ENCODE data around the gene CLEC4F.

Gene CLEC4F

DNA sequence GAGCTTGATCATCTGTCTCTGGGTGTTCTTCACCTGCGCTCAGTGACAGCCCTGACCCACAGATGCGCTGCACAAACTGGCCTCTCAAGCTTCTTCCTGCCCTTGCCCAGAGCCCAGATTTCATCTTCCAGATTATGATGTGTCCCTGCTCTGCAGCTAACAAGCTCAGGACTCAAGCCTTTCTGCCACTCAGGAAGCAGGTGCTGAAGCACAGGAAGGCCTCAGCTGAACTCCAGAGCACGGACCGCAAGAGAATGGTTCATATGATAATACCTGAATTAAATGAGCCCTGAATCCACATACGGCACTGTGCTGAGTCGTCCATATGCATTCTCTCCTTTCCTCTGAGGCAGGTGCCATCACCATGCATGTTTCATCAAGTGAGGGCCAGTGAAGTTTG lies 11.5 kb upstream of the CLEC4F start:
- TF ChIP-seq, protein P1, sequence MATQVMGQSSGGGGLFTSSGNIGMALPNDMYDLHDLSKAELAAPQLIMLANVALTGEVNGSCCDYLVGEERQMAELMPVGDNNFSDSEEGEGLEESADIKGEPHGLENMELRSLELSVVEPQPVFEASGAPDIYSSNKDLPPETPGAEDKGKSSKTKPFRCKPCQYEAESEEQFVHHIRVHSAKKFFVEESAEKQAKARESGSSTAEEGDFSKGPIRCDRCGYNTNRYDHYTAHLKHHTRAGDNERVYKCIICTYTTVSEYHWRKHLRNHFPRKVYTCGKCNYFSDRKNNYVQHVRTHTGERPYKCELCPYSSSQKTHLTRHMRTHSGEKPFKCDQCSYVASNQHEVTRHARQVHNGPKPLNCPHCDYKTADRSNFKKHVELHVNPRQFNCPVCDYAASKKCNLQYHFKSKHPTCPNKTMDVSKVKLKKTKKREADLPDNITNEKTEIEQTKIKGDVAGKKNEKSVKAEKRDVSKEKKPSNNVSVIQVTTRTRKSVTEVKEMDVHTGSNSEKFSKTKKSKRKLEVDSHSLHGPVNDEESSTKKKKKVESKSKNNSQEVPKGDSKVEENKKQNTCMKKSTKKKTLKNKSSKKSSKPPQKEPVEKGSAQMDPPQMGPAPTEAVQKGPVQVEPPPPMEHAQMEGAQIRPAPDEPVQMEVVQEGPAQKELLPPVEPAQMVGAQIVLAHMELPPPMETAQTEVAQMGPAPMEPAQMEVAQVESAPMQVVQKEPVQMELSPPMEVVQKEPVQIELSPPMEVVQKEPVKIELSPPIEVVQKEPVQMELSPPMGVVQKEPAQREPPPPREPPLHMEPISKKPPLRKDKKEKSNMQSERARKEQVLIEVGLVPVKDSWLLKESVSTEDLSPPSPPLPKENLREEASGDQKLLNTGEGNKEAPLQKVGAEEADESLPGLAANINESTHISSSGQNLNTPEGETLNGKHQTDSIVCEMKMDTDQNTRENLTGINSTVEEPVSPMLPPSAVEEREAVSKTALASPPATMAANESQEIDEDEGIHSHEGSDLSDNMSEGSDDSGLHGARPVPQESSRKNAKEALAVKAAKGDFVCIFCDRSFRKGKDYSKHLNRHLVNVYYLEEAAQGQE (IDR thresholded peaks at IDR 0.05; ENCODE audit: low read depth): no peak
- TF ChIP-seq EGR1 (IDR thresholded peaks at IDR 0.05) (no peak), TEAD4 (IDR thresholded peaks at IDR 0.05) (no peak), TAF1 (IDR thresholded peaks at IDR 0.05; ENCODE audit: low read depth) (no peak), CREB1 (IDR thresholded peaks at IDR 0.05; ENCODE audit: low read depth) (no peak), YY1 (IDR thresholded peaks at IDR 0.05; ENCODE audit: low read depth) (no peak), TCF12 (IDR thresholded peaks at IDR 0.05; ENCODE audit: low read depth) (no peak), EP300 (IDR thresholded peaks at IDR 0.05; ENCODE audit: borderline replicate concordance) (no peak), NFIC (IDR thresholded peaks at IDR 0.05) (no peak), CEBPB (IDR thresholded peaks at IDR 0.05) (no peak), FOXM1 (IDR thresholded peaks at IDR 0.05; ENCODE audit: borderline replicate concordance, low read depth) (no peak), ZBTB7A (IDR thresholded peaks at IDR 0.05; ENCODE audit: low read depth) (no peak), RAD21 (IDR thresholded peaks at IDR 0.05; ENCODE audit: low read depth) (no peak)
- TF ChIP-seq, protein P2, sequence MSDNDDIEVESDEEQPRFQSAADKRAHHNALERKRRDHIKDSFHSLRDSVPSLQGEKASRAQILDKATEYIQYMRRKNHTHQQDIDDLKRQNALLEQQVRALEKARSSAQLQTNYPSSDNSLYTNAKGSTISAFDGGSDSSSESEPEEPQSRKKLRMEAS (IDR thresholded peaks at IDR 0.05): no peak
- TF ChIP-seq, protein P3, sequence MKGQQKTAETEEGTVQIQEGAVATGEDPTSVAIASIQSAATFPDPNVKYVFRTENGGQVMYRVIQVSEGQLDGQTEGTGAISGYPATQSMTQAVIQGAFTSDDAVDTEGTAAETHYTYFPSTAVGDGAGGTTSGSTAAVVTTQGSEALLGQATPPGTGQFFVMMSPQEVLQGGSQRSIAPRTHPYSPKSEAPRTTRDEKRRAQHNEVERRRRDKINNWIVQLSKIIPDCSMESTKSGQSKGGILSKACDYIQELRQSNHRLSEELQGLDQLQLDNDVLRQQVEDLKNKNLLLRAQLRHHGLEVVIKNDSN (IDR thresholded peaks at IDR 0.05): no peak

DNA sequence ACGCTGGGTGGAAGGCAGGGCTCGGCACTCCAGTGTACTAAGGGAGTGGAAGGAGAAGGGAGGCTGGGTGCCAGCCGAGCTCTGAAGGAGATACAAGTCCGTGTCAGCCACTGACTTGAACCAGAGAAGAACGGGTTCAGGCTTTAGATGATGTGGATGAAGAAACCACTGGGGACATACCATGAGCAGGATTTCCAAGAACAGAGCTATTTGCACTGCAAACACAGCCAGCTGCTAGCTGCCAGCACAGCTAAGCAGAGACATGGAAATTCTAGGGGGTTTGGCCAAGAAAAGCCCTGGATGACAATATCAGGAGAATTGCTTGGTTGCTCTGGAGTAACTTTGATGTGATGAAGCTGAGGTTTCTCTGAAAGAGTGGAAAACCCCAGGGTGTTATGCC lies 10.0 kb upstream of the CLEC4F start:
- TF ChIP-seq EP300 (IDR thresholded peaks at IDR 0.05; ENCODE audit: borderline replicate concordance) (no peak), CEBPB (IDR thresholded peaks at IDR 0.05) (no peak), TAF1 (IDR thresholded peaks at IDR 0.05; ENCODE audit: low read depth) (no peak), CREB1 (IDR thresholded peaks at IDR 0.05; ENCODE audit: low read depth) (no peak), RAD21 (IDR thresholded peaks at IDR 0.05; ENCODE audit: low read depth) (no peak), TCF12 (IDR thresholded peaks at IDR 0.05; ENCODE audit: low read depth) (no peak), FOXM1 (IDR thresholded peaks at IDR 0.05; ENCODE audit: borderline replicate concordance, low read depth) (no peak), ZBTB7A (IDR thresholded peaks at IDR 0.05; ENCODE audit: low read depth) (no peak)
- TF ChIP-seq, protein P2 (IDR thresholded peaks at IDR 0.05): no peak
- TF ChIP-seq, protein P3 (IDR thresholded peaks at IDR 0.05): no peak
- TF ChIP-seq, protein P1 (IDR thresholded peaks at IDR 0.05; ENCODE audit: low read depth): no peak

DNA sequence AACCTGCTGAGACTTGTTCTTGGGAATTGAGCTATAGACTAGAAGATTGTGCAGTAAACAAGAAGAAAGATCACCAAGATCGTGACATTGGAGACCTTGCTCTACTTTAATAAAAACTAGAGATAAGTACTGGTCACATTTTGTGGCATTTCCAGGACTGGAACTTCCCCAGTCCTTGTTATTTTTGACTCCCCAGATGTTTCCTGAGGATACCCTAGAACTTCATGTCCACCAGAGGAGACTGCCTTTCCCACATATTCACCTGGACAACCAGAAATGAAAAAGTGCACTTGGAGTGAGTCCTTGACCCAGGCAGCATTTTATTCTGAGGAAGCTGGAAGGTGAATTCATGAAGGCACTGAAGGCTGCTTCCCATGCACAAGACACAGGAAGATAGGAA lies 9.5 kb upstream of the CLEC4F start:
- TF ChIP-seq TEAD4 (IDR thresholded peaks at IDR 0.05) (no peak), FOXM1 (IDR thresholded peaks at IDR 0.05; ENCODE audit: borderline replicate concordance, low read depth) (no peak), YY1 (IDR thresholded peaks at IDR 0.05; ENCODE audit: low read depth) (no peak), RAD21 (IDR thresholded peaks at IDR 0.05; ENCODE audit: low read depth) (no peak), ZBTB7A (IDR thresholded peaks at IDR 0.05; ENCODE audit: low read depth) (no peak), NFIC (IDR thresholded peaks at IDR 0.05) (no peak), CEBPB (IDR thresholded peaks at IDR 0.05) (no peak), EGR1 (IDR thresholded peaks at IDR 0.05) (no peak), EP300 (IDR thresholded peaks at IDR 0.05; ENCODE audit: borderline replicate concordance) (no peak)

DNA sequence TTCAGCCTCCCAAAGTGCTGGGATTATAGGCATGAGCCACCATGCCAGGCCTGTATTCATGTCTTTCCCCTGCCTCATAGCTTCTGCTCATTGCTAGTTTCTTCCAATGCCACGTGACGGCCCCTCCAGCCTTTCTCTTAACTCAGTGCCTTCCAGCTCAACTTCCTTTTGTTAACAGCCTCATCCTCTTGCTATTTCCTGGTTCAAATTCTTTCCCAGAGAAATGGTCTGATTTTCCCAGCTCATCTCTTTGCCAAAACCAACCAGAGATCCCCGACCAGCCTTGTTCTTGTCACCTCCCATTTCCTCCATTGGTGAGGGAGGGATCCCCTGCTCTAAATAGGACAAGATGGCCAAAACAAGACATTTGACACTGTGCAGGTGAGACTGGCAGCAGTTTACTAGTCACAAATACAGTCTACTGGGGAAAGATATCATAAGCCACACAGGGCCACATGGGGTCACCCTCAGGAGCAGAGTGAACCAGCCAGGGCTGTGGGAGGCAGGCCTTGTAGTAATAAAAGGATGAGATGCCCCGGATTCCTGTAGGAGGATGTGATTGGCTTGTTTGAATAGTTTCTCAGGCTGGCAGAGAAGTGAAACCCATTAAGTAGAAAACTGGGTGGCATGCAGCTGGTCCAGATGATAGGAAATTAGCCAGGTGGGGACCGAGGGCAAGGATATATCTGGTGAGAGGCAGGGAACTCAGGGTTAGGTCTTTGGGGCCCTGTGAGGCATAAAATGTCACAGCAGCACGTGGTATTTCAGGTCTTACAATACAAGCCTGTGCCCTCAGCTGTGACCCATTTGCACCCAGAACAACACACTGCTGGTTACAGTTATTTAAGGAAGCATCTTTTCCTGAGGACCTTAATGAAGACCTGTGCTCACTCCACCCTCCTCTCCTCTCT lies 8.8 kb upstream of the CLEC4F start:
- TF ChIP-seq EGR1 (IDR thresholded peaks at IDR 0.05) (no peak), NFIC (IDR thresholded peaks at IDR 0.05) (no peak), ZBTB7A (IDR thresholded peaks at IDR 0.05; ENCODE audit: low read depth) (no peak), EP300 (IDR thresholded peaks at IDR 0.05; ENCODE audit: borderline replicate concordance) (no peak), FOXM1 (IDR thresholded peaks at IDR 0.05; ENCODE audit: borderline replicate concordance, low read depth) (no peak), RAD21 (IDR thresholded peaks at IDR 0.05; ENCODE audit: low read depth) (no peak)
- TF ChIP-seq, protein P1 (IDR thresholded peaks at IDR 0.05; ENCODE audit: low read depth): no peak
